T-helper 2 cell treated with Interferon-gamma antibody and Interleukin-4, amounts not matched to agents 5 μg/mL and 100 μg/mL, for 36 hours (primary cell): ENCODE measurements around the gene TUFT1.

Source experiments
- DNase-seq: peaks from one replicate; pipeline ENCODE4 v3.0.0; 2021; ENCODE audit warnings: low spot score
- H3K27ac Mint-ChIP-seq: one replicate; pipeline ENCODE4 v1.8.0; 2021; ENCODE audit warnings: mild to moderate bottlenecking, mixed read lengths
- H3K27me3 Mint-ChIP-seq: one replicate; pipeline ENCODE4 v1.8.0; 2021; ENCODE audit warnings: low read depth, mixed read lengths
- H3K36me3 Mint-ChIP-seq: one replicate; pipeline ENCODE4 v1.8.0; 2021; ENCODE audit warnings: low read depth, mixed read lengths
- H3K4me1 Mint-ChIP-seq: one replicate; pipeline ENCODE4 v1.8.0; 2021; ENCODE audit warnings: low read depth, mixed read lengths
- H3K4me3 Mint-ChIP-seq: one replicate; pipeline ENCODE4 v1.8.0; 2022; ENCODE audit warnings: mild to moderate bottlenecking, moderate library complexity, mixed read lengths
- H3K9me3 Mint-ChIP-seq: one replicate; pipeline ENCODE4 v1.8.0; 2021; ENCODE audit warnings: mixed read lengths

TUFT1 gene

DNA sequence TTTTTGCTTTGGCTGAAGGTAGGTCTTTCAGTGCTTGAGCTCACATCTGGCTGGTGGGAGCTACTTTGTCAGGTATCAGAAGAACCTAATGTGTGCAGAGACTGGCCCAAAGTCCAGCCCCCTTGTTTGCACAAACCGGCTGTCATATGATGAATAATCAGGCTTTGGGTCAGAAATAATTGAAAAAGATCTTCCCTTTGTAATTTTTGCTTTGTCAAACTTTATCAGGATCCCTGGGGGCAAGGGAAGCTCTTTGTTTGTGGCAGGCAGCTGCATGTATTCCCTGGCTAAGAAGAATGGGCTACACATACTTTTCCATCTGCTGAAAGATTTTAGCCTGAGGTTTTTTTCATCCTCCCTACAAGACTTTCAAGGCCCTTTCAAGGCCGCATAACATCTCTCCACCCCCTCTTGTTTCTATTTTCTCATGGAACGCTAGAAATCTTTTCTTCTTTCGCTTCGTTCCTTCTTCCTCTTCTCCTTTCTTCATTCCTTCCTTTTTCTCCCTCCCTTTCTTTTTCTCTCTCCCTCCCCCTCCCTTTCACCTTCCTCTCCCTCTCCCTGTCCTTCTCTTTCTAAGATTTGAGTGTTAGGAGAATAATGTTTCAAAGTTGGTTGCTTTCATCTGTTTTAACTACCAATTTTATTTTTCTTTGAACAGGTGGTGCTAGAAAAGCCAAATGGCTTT is 25.5 kb downstream of the TUFT1 start:
- DNase-seq, result no peak
- Mint-ChIP-seq H3K36me3 (no peaks in the 10 kb centered on the region), H3K4me3 (no peak overlapping the region), H3K27ac (no peak overlapping the region), H3K27me3 (no peaks in the 10 kb centered on the region), H3K9me3 (no peaks in the 10 kb centered on the region), H3K4me1 (peaks cover 4% of the 10 kb centered on the region)

DNA sequence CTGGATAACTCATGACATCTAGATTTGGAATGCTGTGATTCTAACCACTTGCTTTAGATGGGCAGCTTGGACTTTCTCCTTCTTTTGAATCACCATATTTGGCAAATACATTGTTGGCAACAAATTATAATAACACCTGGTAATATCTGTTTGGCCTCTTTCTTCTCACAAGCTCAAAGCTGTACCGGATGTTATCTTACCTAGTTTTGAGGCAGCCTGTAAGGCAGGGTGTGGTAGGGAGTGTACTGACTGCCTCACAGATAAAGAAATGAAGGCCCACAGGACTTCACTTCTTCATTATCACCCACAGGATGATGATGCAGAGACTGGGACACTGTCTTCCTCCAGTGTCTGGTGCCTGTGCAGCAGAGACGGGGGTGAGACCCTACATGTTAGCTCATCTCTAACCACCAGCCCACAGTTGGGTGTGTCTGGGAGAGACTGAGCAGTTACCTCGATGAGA is 28.5 kb downstream of the TUFT1 start:
- Mint-ChIP-seq H3K4me3 (no peak overlapping the region), H3K4me1 (peaks cover 4% of the 10 kb centered on the region), H3K36me3 (no peaks in the 10 kb centered on the region), H3K27ac (no peak overlapping the region), H3K9me3 (no peaks in the 10 kb centered on the region), H3K27me3 (no peaks in the 10 kb centered on the region)
- DNase-seq, result no peak

DNA sequence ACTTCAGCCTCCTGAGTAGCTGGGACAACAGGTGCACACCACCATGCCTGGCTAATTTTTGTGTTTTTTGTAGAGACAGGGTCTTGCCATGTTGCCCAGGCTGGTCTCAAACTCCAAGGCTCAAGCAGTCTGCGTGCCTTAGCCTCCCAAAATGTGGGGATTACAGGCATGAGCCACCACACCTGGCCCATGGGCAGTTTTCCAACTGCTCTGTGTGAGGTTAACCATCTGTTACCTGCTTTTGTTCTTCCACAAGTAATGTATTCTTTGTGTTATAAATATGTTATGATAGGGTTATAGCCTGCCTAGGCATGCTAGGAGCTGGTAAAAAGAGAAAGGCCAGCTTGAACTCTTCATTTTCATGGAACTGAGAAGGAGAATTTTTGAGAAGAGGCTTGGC is 30.7 kb downstream of the TUFT1 start:
- Mint-ChIP-seq H3K4me3 (no peak overlapping the region), H3K27ac (no peak overlapping the region), H3K27me3 (no peaks in the 10 kb centered on the region), H3K4me1 (peaks cover 11% of the 10 kb centered on the region), H3K36me3 (peaks cover 9% of the 10 kb centered on the region), H3K9me3 (no peaks in the 10 kb centered on the region)
- no peak for DNase-seq

DNA sequence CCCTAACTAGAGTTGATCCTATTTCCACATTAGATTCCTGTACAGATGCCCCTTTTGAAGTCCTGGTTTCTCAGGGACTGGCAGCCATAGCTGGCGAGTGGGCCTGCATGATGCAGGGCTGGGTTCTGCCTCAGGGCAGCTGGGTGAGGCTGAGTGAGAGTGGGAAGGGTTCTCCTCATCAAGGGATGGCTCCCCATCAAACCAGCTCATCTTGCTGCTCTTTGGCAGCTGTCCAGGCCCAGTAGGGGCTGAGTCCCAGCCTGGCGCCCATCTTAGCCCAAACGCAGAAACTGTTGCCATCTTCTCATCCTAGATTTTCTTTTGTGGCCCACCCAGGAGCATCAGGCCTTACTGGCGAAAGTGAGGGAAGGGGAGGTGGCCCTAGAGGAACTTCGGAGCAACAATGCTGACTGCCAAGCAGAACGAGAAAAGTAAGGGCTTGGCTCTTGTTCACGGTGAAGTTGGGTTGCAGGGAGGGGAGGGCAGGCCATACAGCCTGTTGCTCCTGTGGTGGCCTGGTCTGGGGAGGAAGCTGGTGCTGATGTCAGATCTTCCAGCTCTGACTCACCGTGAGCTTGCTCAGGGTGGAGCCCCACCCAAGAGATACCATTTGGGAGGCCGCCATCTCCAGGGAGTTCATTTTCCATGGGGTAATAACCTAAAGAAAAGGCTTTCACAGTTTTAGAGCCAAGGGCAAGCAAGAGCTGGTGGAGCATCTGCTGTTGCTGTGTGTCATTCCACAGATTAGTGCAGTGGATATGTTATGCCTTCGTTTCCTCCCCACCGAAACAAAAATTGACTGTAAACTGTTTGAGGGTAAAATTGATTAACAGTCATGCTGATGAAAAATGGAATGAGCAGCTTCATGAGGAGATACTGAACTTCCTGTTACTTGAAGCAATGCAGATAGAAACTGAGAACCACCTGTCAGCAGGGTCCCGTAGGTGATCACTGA is 34.7 kb downstream of the TUFT1 start:
- peak; percentile 12 for DNase-seq
- Mint-ChIP-seq H3K27ac (peak overlapping the region; percentile 22), H3K4me3 (no peak overlapping the region), H3K4me1 (peaks cover 21% of the 10 kb centered on the region), H3K9me3 (no peaks in the 10 kb centered on the region), H3K27me3 (no peaks in the 10 kb centered on the region), H3K36me3 (peaks cover 9% of the 10 kb centered on the region)

DNA sequence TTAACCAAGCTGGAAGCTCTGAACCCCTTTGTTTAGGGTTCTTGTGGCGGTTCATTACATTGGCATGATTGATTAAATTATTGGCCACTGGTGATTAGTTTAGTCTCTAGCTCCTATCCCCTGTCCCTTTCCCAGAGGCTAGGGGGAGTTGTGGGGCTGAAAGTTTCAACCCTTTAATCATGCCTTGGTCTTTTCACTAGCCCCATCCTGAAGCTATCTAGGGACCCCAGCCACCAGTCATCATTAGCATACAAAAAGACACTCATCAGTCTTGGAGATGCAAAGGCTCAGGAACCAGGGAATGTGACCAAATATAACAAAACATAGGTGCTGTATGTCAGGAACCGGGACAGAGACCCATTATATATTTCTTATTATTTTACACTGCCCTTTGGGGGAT is 37.1 kb downstream of the TUFT1 start:
- H3K36me3 Mint-ChIP-seq, result peaks cover 9% of the 10 kb centered on the region
- H3K4me1 Mint-ChIP-seq, result peaks cover 21% of the 10 kb centered on the region
- H3K9me3 Mint-ChIP-seq, result no peaks in the 10 kb centered on the region
- no peak overlapping the region for H3K27ac Mint-ChIP-seq
- H3K27me3 Mint-ChIP-seq, result no peaks in the 10 kb centered on the region
- H3K4me3 Mint-ChIP-seq, result no peak overlapping the region
- DNase-seq, result no peak

DNA sequence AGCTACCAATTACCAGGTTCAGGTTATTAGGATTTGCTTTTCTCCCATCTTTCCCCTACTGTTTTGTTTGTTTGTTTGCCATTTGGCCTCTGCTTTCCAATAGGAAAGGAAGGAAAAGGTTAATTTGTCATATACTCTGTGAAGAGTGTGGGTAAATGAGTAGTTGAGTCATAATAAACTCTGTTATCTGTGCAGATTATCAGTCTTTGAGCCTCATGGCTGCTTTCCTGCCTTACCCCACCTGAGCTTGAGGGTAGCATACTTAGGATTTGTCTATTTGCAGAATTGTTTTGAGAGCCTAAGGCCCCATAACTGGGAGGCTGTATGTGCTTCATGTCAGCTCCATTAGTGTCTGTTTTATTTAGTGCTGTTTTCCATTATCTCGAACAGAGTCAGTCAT is 38.8 kb downstream of the TUFT1 start:
- Mint-ChIP-seq H3K4me3 (no peak overlapping the region), H3K9me3 (no peaks in the 10 kb centered on the region), H3K36me3 (peaks cover 9% of the 10 kb centered on the region), H3K27me3 (no peaks in the 10 kb centered on the region), H3K27ac (no peak overlapping the region), H3K4me1 (peaks cover 21% of the 10 kb centered on the region)
- DNase-seq, result no peak

DNA sequence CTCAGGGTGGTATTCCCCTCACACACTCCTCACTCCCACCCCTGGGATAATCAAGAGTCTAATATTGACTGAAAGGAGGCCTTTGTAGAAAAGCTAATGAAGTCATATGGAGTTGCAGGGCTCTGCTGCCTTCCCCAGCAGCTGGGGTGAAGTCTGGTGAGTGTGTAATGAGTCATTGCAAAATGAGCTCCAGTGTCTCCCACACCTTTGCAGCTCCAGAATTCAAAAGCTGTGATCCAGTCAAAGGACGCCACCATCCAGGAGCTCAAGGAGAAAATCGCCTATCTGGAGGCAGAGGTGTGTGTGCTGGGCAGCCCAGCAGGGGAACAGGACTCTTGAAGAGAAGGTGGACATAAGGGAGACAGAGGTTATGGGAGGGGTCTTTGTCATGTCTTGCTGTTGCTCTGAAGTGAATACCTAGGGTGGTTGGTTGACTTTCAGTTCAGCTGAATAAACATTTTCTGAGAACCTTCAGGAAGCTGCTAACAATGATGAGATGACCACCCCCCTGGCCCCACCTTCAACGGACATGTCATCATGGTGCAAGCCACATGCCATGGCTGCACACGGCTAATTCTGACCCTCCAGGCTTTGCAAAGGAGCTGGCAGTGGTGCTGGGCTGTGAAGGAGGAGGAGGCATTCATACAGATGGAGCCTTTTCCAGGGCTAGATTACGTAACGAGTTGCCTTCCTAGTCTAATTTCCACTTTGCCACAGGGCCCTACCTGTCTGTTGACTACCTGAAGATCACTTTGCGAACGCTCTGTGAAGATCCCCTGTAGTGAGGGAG is 39.5 kb downstream of the TUFT1 start:
- Mint-ChIP-seq H3K4me3 (no peak overlapping the region), H3K36me3 (peaks cover 3% of the 10 kb centered on the region), H3K27ac (no peak overlapping the region), H3K4me1 (peaks cover 18% of the 10 kb centered on the region), H3K9me3 (no peaks in the 10 kb centered on the region), H3K27me3 (no peaks in the 10 kb centered on the region)
- no peak for DNase-seq

DNA sequence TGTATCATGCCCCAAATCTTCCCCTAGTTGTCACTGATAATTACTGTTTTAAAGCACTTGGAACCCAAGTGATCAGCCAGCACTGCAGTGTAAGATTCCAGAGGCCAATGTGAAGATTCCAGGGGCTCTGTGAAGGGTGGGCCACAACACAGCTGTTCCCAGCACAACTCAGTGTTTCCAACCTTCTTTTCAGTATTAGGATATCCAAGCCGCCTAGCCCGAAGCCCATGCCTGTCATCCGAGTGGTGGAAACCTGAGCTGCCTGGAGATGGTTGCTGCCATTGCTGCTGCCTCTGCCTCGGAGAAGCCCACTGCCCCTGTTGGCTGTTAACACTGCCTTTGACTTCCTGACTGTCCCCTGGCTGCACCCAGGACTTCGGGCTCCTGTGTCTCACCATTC is 41.3 kb downstream of the TUFT1 start:
- Mint-ChIP-seq H3K9me3 (no peaks in the 10 kb centered on the region), H3K36me3 (no peaks in the 10 kb centered on the region)

DNA sequence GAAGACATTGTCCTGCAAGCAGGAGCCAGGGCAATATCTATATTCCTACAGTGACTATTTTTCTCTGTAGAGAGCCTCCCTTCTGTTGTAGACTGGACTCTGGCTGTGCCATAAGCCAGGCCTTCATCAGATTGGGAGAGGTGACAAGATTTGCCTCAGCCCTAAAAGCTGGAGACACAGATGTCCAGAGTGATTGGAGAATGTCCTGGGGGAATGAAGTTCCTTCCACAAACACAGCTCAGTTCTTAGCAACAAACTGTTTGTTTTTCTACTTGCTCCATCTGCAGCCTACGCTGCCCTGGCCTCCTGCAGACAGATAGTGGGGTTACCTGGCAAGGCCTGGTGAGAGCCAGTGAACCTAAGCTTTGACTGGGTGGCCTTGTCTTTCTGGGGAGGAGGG is 41.8 kb downstream of the TUFT1 start:
- Mint-ChIP-seq H3K4me3 (no peak overlapping the region), H3K27ac (no peak overlapping the region), H3K4me1 (peaks cover 12% of the 10 kb centered on the region), H3K27me3 (no peaks in the 10 kb centered on the region), H3K9me3 (no peaks in the 10 kb centered on the region), H3K36me3 (no peaks in the 10 kb centered on the region)
- DNase-seq, result no peak

More for the DNA sequence above, 41.3 kb downstream of the TUFT1 start:
- DNase-seq, result no peak
- H3K27ac Mint-ChIP-seq, result no peak overlapping the region
- no peaks in the 10 kb centered on the region for H3K27me3 Mint-ChIP-seq
- peaks cover 12% of the 10 kb centered on the region for H3K4me1 Mint-ChIP-seq
- no peak overlapping the region for H3K4me3 Mint-ChIP-seq

DNA sequence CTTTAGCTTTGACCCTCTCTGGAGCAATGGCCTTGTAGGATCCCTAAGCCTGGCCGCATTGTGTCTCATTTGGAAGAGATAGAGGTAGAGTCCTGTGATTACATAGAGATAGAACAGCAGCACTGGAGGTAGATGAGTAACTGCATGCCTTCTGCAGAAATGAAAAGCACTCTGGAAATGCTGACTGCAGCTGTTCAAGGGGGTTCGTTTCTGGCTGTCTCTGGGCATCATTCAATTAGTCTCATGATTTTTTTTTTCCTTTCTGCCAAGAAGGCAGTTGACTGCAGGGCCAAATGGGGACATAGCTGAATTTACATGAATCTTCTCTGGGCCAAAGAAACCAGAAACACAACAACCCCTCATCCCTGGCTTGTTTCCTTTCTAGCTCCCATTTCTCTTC is 43.7 kb downstream of the TUFT1 start:
- no peaks in the 10 kb centered on the region for H3K9me3 Mint-ChIP-seq
- H3K4me3 Mint-ChIP-seq, result no peak overlapping the region
- no peaks in the 10 kb centered on the region for H3K27me3 Mint-ChIP-seq
- DNase-seq, result no peak
- H3K4me1 Mint-ChIP-seq, result peaks cover 8% of the 10 kb centered on the region
- H3K27ac Mint-ChIP-seq, result no peak overlapping the region
- H3K36me3 Mint-ChIP-seq, result no peaks in the 10 kb centered on the region

DNA sequence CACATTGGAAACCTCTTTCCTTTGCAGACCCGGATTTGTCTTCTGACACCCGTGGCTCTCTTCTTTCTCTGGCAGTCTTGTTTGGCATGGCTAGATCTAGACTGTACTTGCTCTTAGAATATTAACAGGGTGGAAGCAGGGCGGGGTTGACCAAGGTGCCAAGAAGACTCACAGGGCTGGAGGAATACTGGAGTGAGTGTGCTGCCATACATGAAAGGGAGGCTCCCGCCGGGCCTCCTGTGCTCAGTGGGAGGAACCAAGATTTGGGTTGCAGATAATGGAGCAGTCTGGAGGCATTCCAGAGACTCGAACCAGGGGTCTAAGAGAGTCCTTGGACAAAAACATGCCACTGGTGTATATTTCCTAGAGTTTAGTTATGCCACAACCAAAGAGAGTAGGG is 44.2 kb downstream of the TUFT1 start:
- Mint-ChIP-seq H3K4me3 (no peak overlapping the region), H3K9me3 (no peaks in the 10 kb centered on the region), H3K27ac (no peak overlapping the region), H3K4me1 (peaks cover 3% of the 10 kb centered on the region), H3K36me3 (no peaks in the 10 kb centered on the region), H3K27me3 (peaks cover 4% of the 10 kb centered on the region)
- no peak for DNase-seq

DNA sequence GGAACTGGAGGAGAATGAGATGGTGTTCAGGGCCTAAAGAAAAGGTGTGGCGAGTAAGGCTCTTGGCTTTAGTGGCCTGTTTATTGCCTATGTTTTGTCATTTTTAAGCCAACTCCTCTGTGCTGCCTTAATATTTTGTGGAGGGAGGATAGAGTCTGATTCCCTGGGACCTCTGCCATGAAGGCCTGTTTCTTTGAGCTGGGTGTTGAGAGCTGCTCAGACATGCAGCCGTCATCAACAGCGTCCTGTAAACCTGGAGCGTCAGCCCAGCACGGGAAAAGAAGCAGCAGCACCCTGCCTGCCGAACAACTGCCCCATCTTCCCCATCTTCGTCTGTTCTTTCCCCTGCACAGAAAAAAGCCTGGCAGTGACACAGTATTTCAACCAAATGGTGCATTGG is 44.7 kb downstream of the TUFT1 start:
- Mint-ChIP-seq H3K9me3 (no peaks in the 10 kb centered on the region), H3K36me3 (no peaks in the 10 kb centered on the region), H3K27me3 (peaks cover 5% of the 10 kb centered on the region), H3K4me1 (no peaks in the 10 kb centered on the region), H3K27ac (no peak overlapping the region), H3K4me3 (no peak overlapping the region)
- DNase-seq, result no peak

DNA sequence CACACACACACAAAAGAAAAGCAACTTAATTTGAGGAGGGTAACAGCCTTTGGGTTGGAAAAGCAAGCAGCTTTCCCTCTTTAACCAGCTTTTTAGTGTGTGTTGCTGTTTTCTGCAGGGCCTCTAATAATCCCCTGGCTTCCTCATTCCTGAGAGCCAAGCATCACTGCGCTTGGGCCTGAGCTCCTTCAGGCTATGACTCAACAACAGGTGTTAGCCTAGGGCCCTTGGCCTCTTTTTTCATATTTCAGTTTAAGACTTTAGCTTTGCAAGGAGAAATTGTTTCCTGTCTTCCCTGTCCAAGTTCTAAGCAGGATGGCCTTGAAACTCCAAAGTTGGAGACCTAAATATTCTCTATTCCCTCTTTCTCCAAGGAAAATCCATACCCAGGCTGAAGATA is 45.5 kb downstream of the TUFT1 start:
- no peaks in the 10 kb centered on the region for H3K9me3 Mint-ChIP-seq
- no peaks in the 10 kb centered on the region for H3K36me3 Mint-ChIP-seq
- peaks cover 9% of the 10 kb centered on the region for H3K27me3 Mint-ChIP-seq
- no peak for DNase-seq
- no peak overlapping the region for H3K27ac Mint-ChIP-seq
- no peak overlapping the region for H3K4me3 Mint-ChIP-seq
- no peaks in the 10 kb centered on the region for H3K4me1 Mint-ChIP-seq

DNA sequence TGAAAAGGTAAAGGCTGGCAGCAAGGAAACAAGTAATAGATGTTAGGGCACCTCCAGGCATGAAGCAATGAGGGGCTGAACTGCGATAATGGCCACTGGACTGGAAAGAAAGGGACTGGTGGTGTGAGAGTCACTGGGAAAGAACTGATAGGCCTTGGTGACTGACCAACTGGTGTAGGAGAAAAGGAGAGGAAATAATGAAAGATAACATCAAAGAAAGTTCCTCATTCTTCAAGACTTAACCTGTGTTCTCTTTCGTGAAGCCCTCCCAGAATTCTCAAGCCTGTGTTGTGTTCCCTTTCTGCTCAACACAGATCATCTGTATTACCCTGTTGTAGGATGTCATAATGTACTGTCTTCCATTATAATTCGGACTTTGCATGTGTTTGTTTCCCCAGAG is 50.9 kb downstream of the TUFT1 start:
- H3K27me3 Mint-ChIP-seq, result peaks cover 23% of the 10 kb centered on the region
- no peaks in the 10 kb centered on the region for H3K9me3 Mint-ChIP-seq

More for the DNA sequence above, 50.9 kb downstream of the TUFT1 start:
- Mint-ChIP-seq H3K27ac (no peak overlapping the region), H3K36me3 (no peaks in the 10 kb centered on the region), H3K4me1 (peaks cover 7% of the 10 kb centered on the region), H3K4me3 (no peak overlapping the region)
- DNase-seq, result no peak
